ENCODE results near the gene BRICD5. TPM values are rescaled to one million over a fixed set of nuclear protein-coding genes. Genes with fewer than 3 reads are reported as not detected.

Gene BRICD5
- total and polyA plus RNA-seq, 10 donors = 3.5 to 40.2 (median 10.5) TPM

- intact Hi-C loops (cut with DNase I; ENCODE audit: low total_unique reads) = no loop called here
- Histone ChIP-seq H3K4me1 (peaks cover 0 to 17% (median 4%) of the 10 kb centered on the region in 6 donors), H3K27me3 (replicated peaks in 1 of 7) (no peaks in the 10 kb centered on the region), H3K27ac (no peak overlapping the region), H3K9me3 (peaks cover 0 to 6% (median 0%) of the 10 kb centered on the region in 8 donors), H3K4me3 (no peak overlapping the region), H3K36me3 (peaks cover 2 to 49% (median 40%) of the 10 kb centered on the region in 6 donors)
- no peak for TF ChIP-seq POLR2AphosphoS5 (IDR thresholded peaks at IDR 0.05)
- TF ChIP-seq POLR2A (IDR thresholded peaks at IDR 0.05) = no peak
- TF ChIP-seq CTCF (IDR thresholded peaks at IDR 0.05 in 8 of 11, conservative IDR thresholded peaks at IDR 0.05 in 3 of 11) = no peak
- DNase-seq = no peak
- 41 to 68% (median 60%) methylated on average over 2 to 50 of the region's 50 CpGs for WGBS, 5 donors
Measured at GRCh38 chr16:2179107-2179501, 31.6 kb downstream of the BRICD5 start.

DNA sequence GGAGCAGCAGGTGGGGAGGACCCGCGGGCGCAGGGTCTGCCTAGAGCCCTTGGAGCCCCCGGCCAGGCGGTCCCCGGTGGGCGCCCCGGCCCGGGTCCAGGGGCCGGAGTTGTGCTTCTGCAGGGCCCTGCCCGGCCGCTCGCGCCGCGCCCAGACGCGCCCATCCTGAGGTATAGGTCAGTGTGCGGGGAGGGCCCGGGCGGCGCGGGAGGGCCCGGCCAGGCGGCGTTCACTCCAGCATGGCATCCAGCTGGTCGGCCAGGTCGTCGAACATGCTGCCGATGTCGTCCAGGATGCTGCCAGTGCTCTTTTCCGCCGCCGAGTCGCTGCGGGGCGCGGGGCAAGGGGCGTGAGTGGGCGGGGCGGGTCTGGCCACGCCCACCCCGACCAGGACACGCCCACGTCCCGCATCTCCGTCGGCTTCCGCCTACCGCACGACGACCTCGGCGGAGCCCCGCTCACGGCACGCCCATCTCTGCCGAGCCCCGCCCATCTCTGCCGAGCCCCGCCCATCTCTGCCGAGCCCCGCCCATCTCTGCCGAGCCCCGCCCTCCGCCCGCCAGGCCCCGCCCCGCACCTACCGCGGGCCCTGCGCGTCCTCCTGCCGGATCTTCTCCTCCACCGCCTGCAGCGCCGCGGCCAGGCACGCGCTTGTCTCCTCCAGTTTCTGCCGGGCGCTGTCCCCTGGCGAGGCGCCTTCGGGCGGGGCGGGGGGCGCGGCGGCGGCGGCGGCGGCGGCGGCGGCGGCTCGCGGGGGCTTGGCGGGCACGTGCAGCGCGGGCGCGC is 32.1 kb downstream of the BRICD5 start:
- no peak overlapping the region for H3K4me3 ChIP-seq
- H3K36me3 ChIP-seq = peaks cover 4 to 55% (median 46%) of the 10 kb centered on the region in 6 donors
- intact Hi-C loops (cut with DNase I; ENCODE audit: low total_unique reads) = no loop called here
- WGBS, 5 donors = 29 to 58% (median 42%) methylated on average over 50 to 106 of the region's 106 CpGs
- DNase-seq = no peak
- H3K27ac ChIP-seq = no peak overlapping the region
- no peaks in the 10 kb centered on the region for H3K27me3 ChIP-seq (replicated peaks in 1 of 7)
- peaks cover 0 to 6% (median 0%) of the 10 kb centered on the region in 8 donors for H3K9me3 ChIP-seq
- TF ChIP-seq POLR2AphosphoS5 (IDR thresholded peaks at IDR 0.05) = peak in 2 of 3 donors; percentile 42 to 62
- TF ChIP-seq CTCF (IDR thresholded peaks at IDR 0.05 in 8 of 11, conservative IDR thresholded peaks at IDR 0.05 in 3 of 11) = no peak
- peaks cover 0 to 23% (median 7%) of the 10 kb centered on the region in 6 donors for H3K4me1 ChIP-seq

GRCh38 chr16:2177561-2177960 is 33.1 kb downstream of the BRICD5 start:
- Histone ChIP-seq H3K4me1 (peaks cover 0 to 32% (median 12%) of the 10 kb centered on the region in 6 donors), H3K9me3 (peaks cover 0 to 6% (median 0%) of the 10 kb centered on the region in 8 donors), H3K36me3 (peaks cover 4 to 64% (median 55%) of the 10 kb centered on the region in 6 donors), H3K27ac (no peak overlapping the region), H3K4me3 (no peak overlapping the region), H3K27me3 (replicated peaks in 1 of 7) (no peaks in the 10 kb centered on the region)
- 91 to 97% (median 94%) methylated on average over 20 of the region's 20 CpGs for WGBS, 5 donors
- peak in 2 of 3 donors; percentile 28 to 62 for TF ChIP-seq POLR2AphosphoS5 (IDR thresholded peaks at IDR 0.05)
- no peak for TF ChIP-seq CTCF (IDR thresholded peaks at IDR 0.05 in 8 of 11, conservative IDR thresholded peaks at IDR 0.05 in 3 of 11)
- no peak for TF ChIP-seq POLR2A (IDR thresholded peaks at IDR 0.05)
- intact Hi-C loops (cut with DNase I; ENCODE audit: low total_unique reads) = no loop called here
- DNase-seq = no peak

- WGBS, 5 donors = 88 to 93% (median 91%) methylated on average over 13 to 18 of the region's 18 CpGs
- no peak for TF ChIP-seq POLR2A (IDR thresholded peaks at IDR 0.05)
- TF ChIP-seq CTCF (IDR thresholded peaks at IDR 0.05 in 8 of 11, conservative IDR thresholded peaks at IDR 0.05 in 3 of 11) = no peak
- TF ChIP-seq POLR2AphosphoS5 (IDR thresholded peaks at IDR 0.05) = no peak
Measured at GRCh38 chr16:2177101-2177500, 33.6 kb downstream of the BRICD5 start.

More at GRCh38 chr16:2177101-2177500, 33.6 kb downstream of the BRICD5 start:
- peaks cover 0 to 6% (median 0%) of the 10 kb centered on the region in 8 donors for H3K9me3 ChIP-seq
- H3K36me3 ChIP-seq = peaks cover 4 to 69% (median 59%) of the 10 kb centered on the region in 6 donors
- H3K27me3 ChIP-seq (replicated peaks in 1 of 7) = no peaks in the 10 kb centered on the region
- H3K4me3 ChIP-seq = no peak overlapping the region
- peaks cover 0 to 36% (median 14%) of the 10 kb centered on the region in 6 donors for H3K4me1 ChIP-seq
- H3K27ac ChIP-seq = no peak overlapping the region
- no peak for DNase-seq
- intact Hi-C loops (cut with DNase I; ENCODE audit: low total_unique reads) = no loop called here
